Measurements from ENCODE around the gene TCF20. TPM values are rescaled to one million over a fixed set of nuclear protein-coding genes. Genes with fewer than 3 reads are reported as not detected.

Gene TCF20
- total and polyA plus RNA-seq, 2 experiments from 2014 or later, result 0.64 to 17.2 TPM

DNA sequence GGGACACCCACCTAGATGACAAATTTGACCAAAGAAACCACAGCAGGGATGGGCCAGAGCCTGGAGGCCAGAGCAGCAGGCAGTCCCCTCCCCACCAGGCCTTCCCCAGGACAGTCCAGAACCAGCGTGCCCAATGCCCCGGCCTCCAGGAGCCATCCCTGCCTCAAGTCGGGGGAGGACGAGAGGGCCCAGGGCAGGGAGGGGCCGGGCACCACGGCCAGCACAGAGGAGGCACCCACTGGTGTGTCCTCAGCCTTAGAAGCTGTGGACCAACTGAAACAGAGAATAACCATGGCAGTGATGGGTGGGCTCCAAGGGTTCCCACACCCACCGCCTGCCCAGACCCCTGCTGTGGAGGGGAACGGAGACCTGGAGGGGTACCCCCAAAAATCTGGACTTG lies 28.3 kb upstream of the TCF20 start:
- Histone ChIP-seq H3K9me2 (ENCODE audit: insufficient read depth) (no peaks in the 10 kb centered on the region), H3K27me3 (replicated peaks; ENCODE audit: insufficient read depth) (no peaks in the 10 kb centered on the region), H3K4me2 (ENCODE audit: unreplicated experiment) (no peak overlapping the region), H3K4me3 (no peak overlapping the region), H2AFZ (no peak overlapping the region), H3K27ac (no peak overlapping the region), H3K9ac (no peak overlapping the region), H3K79me2 (ENCODE audit: insufficient read depth) (no peaks in the 10 kb centered on the region), H3F3A (ENCODE audit: insufficient read depth) (no peaks in the 10 kb centered on the region), H4K20me1 (ENCODE audit: insufficient read depth) (no peaks in the 10 kb centered on the region), H3K36me3 (ENCODE audit: low read depth) (no peaks in the 10 kb centered on the region), H3K9me3 (ENCODE audit: low read depth) (no peaks in the 10 kb centered on the region), H3K4me1 (ENCODE audit: insufficient read depth) (no peaks in the 10 kb centered on the region)
- in situ Hi-C loops (cut with MboI), result no loop called here
- 63 to 73% methylated on average over 8 of the region's 8 CpGs for WGBS, 2 experiments (ENCODE audit: low coverage in 1 of 2, low lambda C conversion rate in 2 of 2, missing lambda C conversion rate in 2 of 2)
- no peak for DNase-seq
- TF ChIP-seq EZH2phosphoT487 (IDR thresholded peaks at IDR 0.05; ENCODE audit: insufficient read depth, low read depth) (no peak), EZH2 (IDR thresholded peaks at IDR 0.05; ENCODE audit: insufficient read depth, poor library complexity, severe bottlenecking) (no peak)

- Histone ChIP-seq H3K27me3 (replicated peaks; ENCODE audit: insufficient read depth) (no peaks in the 10 kb centered on the region), H3K36me3 (ENCODE audit: low read depth) (no peaks in the 10 kb centered on the region), H4K20me1 (ENCODE audit: insufficient read depth) (no peaks in the 10 kb centered on the region), H3K4me1 (ENCODE audit: insufficient read depth) (no peaks in the 10 kb centered on the region), H3K9me3 (ENCODE audit: low read depth) (no peaks in the 10 kb centered on the region), H3K4me3 (no peak overlapping the region), H3K79me2 (ENCODE audit: insufficient read depth) (no peaks in the 10 kb centered on the region), H3K4me2 (ENCODE audit: unreplicated experiment) (no peak overlapping the region), H3K9ac (no peak overlapping the region), H3F3A (ENCODE audit: insufficient read depth) (no peaks in the 10 kb centered on the region), H3K9me2 (ENCODE audit: insufficient read depth) (no peaks in the 10 kb centered on the region), H2AFZ (no peak overlapping the region), H3K27ac (no peak overlapping the region)
- DNase-seq, result no peak
- WGBS, 2 experiments (ENCODE audit: low coverage in 1 of 2, low lambda C conversion rate in 2 of 2, missing lambda C conversion rate in 2 of 2), result 25 to 56% methylated on average over 2 of the region's 2 CpGs
- TF ChIP-seq EZH2 (IDR thresholded peaks at IDR 0.05; ENCODE audit: insufficient read depth, poor library complexity, severe bottlenecking), result no peak
- TF ChIP-seq EZH2phosphoT487 (IDR thresholded peaks at IDR 0.05; ENCODE audit: insufficient read depth, low read depth), result no peak
- in situ Hi-C loops (cut with MboI), result no loop called here
Measured at GRCh38 chr22:42297778-42298177, 27.3 kb upstream of the TCF20 start.

GRCh38 chr22:42296883-42297282 lies 26.4 kb upstream of the TCF20 start:
- WGBS, 2 experiments (ENCODE audit: low coverage in 1 of 2, low lambda C conversion rate in 2 of 2, missing lambda C conversion rate in 2 of 2), result 80 to 88% methylated on average over 3 of the region's 3 CpGs
- H3K79me2 ChIP-seq (ENCODE audit: insufficient read depth), result no peaks in the 10 kb centered on the region
- no peak overlapping the region for H3K27ac ChIP-seq
- H3K4me1 ChIP-seq (ENCODE audit: insufficient read depth), result no peaks in the 10 kb centered on the region
- H3K9ac ChIP-seq, result no peak overlapping the region
- no peak overlapping the region for H3K4me2 ChIP-seq (ENCODE audit: unreplicated experiment)
- H3F3A ChIP-seq (ENCODE audit: insufficient read depth), result no peaks in the 10 kb centered on the region
- in situ Hi-C loops (cut with MboI), result no loop called here
- H3K4me3 ChIP-seq, result no peak overlapping the region
- no peaks in the 10 kb centered on the region for H4K20me1 ChIP-seq (ENCODE audit: insufficient read depth)
- no peaks in the 10 kb centered on the region for H3K27me3 ChIP-seq (replicated peaks; ENCODE audit: insufficient read depth)
- no peak for DNase-seq
- H2AFZ ChIP-seq, result no peak overlapping the region
- H3K9me2 ChIP-seq (ENCODE audit: insufficient read depth), result no peaks in the 10 kb centered on the region
- H3K36me3 ChIP-seq (ENCODE audit: low read depth), result no peaks in the 10 kb centered on the region
- TF ChIP-seq EZH2phosphoT487 (IDR thresholded peaks at IDR 0.05; ENCODE audit: insufficient read depth, low read depth) (no peak), EZH2 (IDR thresholded peaks at IDR 0.05; ENCODE audit: insufficient read depth, poor library complexity, severe bottlenecking) (no peak)
- no peaks in the 10 kb centered on the region for H3K9me3 ChIP-seq (ENCODE audit: low read depth)

- Histone ChIP-seq H3K4me2 (ENCODE audit: unreplicated experiment) (no peak overlapping the region), H3K4me3 (no peak overlapping the region), H3K36me3 (ENCODE audit: low read depth) (no peaks in the 10 kb centered on the region), H3K27me3 (replicated peaks; ENCODE audit: insufficient read depth) (no peaks in the 10 kb centered on the region), H3K9me2 (ENCODE audit: insufficient read depth) (no peaks in the 10 kb centered on the region), H4K20me1 (ENCODE audit: insufficient read depth) (no peaks in the 10 kb centered on the region), H3K4me1 (ENCODE audit: insufficient read depth) (no peaks in the 10 kb centered on the region), H3K9me3 (ENCODE audit: low read depth) (no peaks in the 10 kb centered on the region), H3K27ac (no peak overlapping the region), H3F3A (ENCODE audit: insufficient read depth) (no peaks in the 10 kb centered on the region), H3K79me2 (ENCODE audit: insufficient read depth) (no peaks in the 10 kb centered on the region), H2AFZ (no peak overlapping the region), H3K9ac (no peak overlapping the region)
- WGBS, 2 experiments (ENCODE audit: low coverage in 1 of 2, low lambda C conversion rate in 2 of 2, missing lambda C conversion rate in 2 of 2), result 37 to 52% methylated on average over 13 to 19 of the region's 19 CpGs
- in situ Hi-C loops (cut with MboI), result no loop called here
- DNase-seq, result no peak
- TF ChIP-seq EZH2 (IDR thresholded peaks at IDR 0.05; ENCODE audit: insufficient read depth, poor library complexity, severe bottlenecking) (no peak), EZH2phosphoT487 (IDR thresholded peaks at IDR 0.05; ENCODE audit: insufficient read depth, low read depth) (no peak)
Measured at GRCh38 chr22:42296381-42296853, 26.0 kb upstream of the TCF20 start.
